IMR-90 (cell line): ENCODE data around the gene CMSS1.

Experiments
- CHD1 ChIP-seq: IDR thresholded peaks from 2 replicates; pipeline ENCODE4 v1.6.1; 2012; ENCODE audit warnings: low read depth, low read length, improper control_type of control experiment
- POLR2A ChIP-seq: IDR thresholded peaks from 2 replicates; pipeline ENCODE4 v1.6.1; 2012; ENCODE audit warnings: mild to moderate bottlenecking, low read depth, low read length
- SMC3 ChIP-seq: fragments of 150-350 bp; IDR thresholded peaks from 2 replicates; pipeline ENCODE4 v1.6.1; 2016; ENCODE audit warnings: low read depth, mild to moderate bottlenecking, antibody characterized with exemption, low read length, moderate library complexity
- TF ChIP-seq, protein P1 (sequence below): conservative IDR thresholded peaks from 2 replicates; pipeline ENCODE4 v1.5.1; 2012; ENCODE audit warnings: mild to moderate bottlenecking, low read depth, low read length, improper control_type of control experiment
- TF ChIP-seq, protein P2 (sequence below): fragments of 150-350 bp; IDR thresholded peaks from 2 replicates; pipeline ENCODE4 v1.6.1; 2017; ENCODE audit warnings: mild to moderate bottlenecking, antibody characterized with exemption, low read length, low read depth

GRCh38 chr3:100163787-100164186, 346.1 kb downstream of the CMSS1 start:
- TF ChIP-seq, protein P1, sequence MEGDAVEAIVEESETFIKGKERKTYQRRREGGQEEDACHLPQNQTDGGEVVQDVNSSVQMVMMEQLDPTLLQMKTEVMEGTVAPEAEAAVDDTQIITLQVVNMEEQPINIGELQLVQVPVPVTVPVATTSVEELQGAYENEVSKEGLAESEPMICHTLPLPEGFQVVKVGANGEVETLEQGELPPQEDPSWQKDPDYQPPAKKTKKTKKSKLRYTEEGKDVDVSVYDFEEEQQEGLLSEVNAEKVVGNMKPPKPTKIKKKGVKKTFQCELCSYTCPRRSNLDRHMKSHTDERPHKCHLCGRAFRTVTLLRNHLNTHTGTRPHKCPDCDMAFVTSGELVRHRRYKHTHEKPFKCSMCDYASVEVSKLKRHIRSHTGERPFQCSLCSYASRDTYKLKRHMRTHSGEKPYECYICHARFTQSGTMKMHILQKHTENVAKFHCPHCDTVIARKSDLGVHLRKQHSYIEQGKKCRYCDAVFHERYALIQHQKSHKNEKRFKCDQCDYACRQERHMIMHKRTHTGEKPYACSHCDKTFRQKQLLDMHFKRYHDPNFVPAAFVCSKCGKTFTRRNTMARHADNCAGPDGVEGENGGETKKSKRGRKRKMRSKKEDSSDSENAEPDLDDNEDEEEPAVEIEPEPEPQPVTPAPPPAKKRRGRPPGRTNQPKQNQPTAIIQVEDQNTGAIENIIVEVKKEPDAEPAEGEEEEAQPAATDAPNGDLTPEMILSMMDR, result no peak
- TF ChIP-seq POLR2A (no peak), SMC3 (no peak), CHD1 (no peak)
- TF ChIP-seq, protein P2, sequence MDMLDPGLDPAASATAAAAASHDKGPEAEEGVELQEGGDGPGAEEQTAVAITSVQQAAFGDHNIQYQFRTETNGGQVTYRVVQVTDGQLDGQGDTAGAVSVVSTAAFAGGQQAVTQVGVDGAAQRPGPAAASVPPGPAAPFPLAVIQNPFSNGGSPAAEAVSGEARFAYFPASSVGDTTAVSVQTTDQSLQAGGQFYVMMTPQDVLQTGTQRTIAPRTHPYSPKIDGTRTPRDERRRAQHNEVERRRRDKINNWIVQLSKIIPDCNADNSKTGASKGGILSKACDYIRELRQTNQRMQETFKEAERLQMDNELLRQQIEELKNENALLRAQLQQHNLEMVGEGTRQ, result no peak
